HG03460 (cell line): Measurements from ENCODE around the gene PRDM13.
"Not testable (repeated sequence)": the region's sequence is repeated elsewhere in the genome, so short reads cannot be mapped to it uniquely, and the experiment has no call there.

Source experiments
- ATAC-seq: cut with Tn5 transposase; IDR thresholded peaks from one replicate; pipeline ENCODE4 v1.9.1; 2021; ENCODE audit not compliant: unreplicated experiment

Gene PRDM13

GRCh38 chr6:99622044-99622443 is 15.4 kb downstream of the PRDM13 start:
- not testable (repeated sequence) for ATAC-seq

- no peak for ATAC-seq
Observed at GRCh38 chr6:99629293-99629692, 22.7 kb downstream of the PRDM13 start.

GRCh38 chr6:99637629-99638028 is 31.0 kb downstream of the PRDM13 start:
- ATAC-seq = no peak

- ATAC-seq = not testable (repeated sequence)
Observed at GRCh38 chr6:99638358-99638757, 31.7 kb downstream of the PRDM13 start.

GRCh38 chr6:99641270-99641669 is 34.6 kb downstream of the PRDM13 start:
- ATAC-seq = no peak

GRCh38 chr6:99645986-99646385 is 39.4 kb downstream of the PRDM13 start:
- ATAC-seq = no peak

GRCh38 chr6:99650091-99650571 is 43.5 kb downstream of the PRDM13 start:
- not testable (repeated sequence) for ATAC-seq

- ATAC-seq = no peak
Observed at GRCh38 chr6:99660206-99660605, 53.6 kb downstream of the PRDM13 start.

GRCh38 chr6:99661870-99662269 is 55.2 kb downstream of the PRDM13 start:
- no peak for ATAC-seq

- ATAC-seq = no peak
Observed at GRCh38 chr6:99662616-99663015, 56.0 kb downstream of the PRDM13 start.
